IPS DF 4.7 (cell line): ENCODE measurements around the gene ABCC8.

Experiments
- DNase-seq: peaks from one replicate; pipeline ENCODE4 v3.0.0-alpha.2; 2013; ENCODE audit warnings: low spot score; ENCODE audit errors: extremely low read depth

Gene ABCC8

DNA sequence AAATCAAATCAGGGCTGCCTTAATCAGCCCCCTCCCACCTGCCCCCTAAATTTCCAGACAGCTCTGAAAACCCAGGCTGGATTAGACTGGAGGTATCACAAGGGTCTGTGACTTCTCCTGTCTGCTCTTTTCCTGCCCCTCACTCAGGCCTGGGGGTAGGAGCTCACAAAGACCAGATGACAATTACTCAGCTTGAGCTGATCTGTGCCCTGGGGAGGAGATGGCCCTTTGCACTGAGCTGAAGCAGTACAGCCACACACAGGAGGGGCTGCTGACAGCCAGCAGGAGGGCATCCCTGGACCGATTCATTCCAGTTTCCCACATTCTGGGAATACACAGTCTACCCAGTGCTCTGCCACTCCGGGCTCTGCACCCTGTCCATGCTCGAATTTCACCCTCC is 4.2 kb downstream of the ABCC8 start:
- DNase-seq: no peak

GRCh38 chr11:17471501-17471900 is 5.1 kb downstream of the ABCC8 start:
- no peak for DNase-seq

DNA sequence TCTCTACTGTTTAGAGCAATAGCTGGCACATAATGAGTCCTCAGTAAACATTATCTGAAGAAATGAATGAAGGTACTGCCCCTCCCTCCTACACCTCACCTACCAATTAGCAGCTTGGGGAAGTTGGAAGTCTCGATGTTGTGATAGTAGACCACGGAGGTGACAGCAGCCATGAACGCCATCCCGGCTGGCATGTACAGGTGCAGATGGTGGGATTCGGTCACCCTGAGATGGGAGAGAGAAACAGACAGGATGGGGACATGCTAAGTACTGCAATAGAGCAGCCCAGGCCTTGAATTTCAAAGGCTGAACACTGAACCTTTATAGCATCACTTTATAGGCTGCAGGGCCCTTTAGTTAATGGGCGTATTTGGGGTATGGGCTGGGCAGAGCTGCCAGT is 6.6 kb downstream of the ABCC8 start:
- no peak for DNase-seq

DNA sequence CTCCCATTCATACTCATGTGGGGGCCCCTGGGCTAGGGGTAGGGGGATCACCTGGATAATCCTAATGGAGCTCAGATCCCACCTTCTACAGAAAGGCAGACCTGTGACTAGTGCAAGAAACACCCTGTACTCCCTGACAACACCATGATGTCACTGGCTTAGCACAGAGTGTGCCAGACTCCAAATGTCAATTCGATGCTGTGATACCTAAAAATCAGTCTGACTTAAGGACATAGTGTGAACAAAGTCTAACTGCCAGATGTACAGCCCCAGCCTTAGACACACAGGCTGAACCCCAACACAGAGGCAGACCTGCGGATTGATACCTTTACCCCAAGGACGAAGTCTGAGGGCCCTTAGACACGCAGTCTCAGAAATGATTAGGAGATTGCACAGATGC is 8.5 kb downstream of the ABCC8 start:
- no peak for DNase-seq

DNA sequence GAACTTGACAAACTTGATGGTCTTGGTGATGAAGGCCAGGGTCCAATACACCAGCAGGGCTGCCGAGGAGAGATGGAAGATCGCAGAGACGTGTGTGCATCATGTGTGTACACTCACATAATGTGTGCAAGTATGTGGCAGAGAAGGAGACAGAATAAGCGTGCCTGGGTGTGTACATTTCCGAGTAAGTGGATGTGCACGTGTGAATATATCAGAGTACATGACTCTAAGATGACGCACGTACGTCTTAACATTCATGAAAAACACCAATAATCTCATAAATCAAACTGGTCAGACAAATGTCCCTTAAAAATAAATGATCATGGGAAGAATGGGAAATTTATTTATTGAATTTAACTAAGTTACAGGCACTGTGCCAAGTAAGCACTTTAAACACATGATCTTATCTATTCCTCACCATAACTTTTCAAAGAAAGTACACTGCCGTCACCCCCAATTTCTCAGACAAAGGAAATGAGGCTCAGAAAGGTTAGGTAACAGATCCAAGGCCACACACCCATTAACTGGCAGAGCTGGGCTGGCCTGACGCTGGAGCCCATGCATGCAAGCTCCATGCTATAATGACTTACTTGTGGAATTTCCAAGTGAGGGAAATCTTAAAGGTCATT is 13.0 kb downstream of the ABCC8 start:
- DNase-seq: no peak

DNA sequence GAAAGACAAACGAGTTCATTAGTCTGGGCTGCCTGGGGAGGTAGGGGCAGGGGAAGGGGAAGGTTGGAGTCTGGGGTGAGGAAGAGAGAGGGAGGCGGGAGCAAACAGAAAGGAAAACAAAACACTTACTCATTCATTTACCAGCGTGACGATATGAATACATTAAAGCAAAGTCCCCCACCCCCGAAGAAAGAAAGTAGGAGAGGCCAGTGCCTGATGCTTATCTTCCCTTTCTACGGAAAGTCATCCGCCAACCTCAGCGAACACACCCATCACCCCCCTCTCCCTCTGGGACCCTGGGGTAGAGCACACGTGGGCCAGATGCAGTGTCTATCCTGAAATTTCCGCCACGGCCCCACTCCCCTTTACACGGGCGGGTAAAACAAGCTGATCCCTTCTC is 13.7 kb downstream of the ABCC8 start:
- DNase-seq: no peak

- no peak for DNase-seq
Observed at GRCh38 chr11:17460406-17460805, 16.2 kb downstream of the ABCC8 start.

GRCh38 chr11:17459236-17459896 is 17.3 kb downstream of the ABCC8 start:
- no peak for DNase-seq

DNA sequence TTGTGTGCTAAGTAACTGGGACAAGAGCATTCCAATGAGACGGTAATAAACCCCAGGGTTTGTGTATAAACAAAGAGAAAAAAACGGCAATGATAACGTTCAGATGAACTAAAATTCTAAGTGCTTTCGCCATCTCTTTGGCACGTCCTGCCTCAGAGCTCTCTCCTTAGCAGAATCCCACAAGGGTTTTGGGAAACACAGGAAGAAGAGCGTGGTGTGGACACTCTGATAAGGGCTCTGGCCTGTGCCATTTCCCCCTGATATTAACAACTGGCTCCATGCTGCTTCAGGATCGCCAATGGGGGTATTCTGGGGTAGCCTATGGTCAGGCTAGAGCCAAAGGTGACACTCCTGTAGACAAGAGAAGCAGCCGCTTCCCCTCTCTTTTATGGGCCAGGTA is 18.4 kb downstream of the ABCC8 start:
- no peak for DNase-seq

GRCh38 chr11:17457396-17458173 is 19.1 kb downstream of the ABCC8 start:
- no peak for DNase-seq

DNA sequence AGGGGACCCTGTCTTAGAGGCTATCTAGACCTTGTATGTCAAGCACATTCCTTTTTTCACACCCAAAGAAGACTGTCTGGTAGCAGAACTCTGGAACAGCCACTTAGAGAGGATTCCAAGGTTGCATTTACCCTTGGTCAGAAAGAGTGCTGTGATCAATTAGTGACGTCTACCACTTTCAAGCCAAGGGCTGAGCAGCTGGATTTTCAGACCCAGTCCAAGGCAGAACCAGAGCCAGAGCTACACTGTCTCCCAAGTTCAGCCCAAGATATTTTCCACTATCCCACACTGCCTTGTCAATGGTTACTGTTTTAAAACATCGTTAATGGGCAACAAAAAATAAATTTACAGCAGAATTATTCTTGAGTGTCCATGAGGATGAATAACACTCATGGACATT is 24.0 kb downstream of the ABCC8 start:
- no peak for DNase-seq

- DNase-seq: no peak
Observed at GRCh38 chr11:17449158-17449557, 27.5 kb downstream of the ABCC8 start.

DNA sequence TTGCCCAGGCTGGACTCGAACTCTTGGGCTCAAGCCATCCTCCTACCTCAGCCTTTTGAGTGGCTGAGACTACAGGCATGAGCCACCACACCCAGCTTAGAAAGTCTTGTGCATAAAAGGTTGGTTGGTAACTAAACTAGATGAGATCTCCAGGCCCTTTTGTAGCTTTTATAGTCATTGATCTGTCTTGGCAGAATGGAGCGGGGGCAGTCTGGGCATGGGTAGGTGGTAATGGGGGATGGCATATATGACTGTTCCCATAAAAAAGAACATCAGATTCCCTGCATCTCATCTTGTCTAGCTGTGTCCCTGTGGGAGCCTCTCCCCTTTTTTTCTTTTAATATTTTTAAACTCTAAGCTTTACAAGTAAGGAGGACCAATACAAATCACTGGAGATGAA is 30.2 kb downstream of the ABCC8 start:
- DNase-seq: no peak

DNA sequence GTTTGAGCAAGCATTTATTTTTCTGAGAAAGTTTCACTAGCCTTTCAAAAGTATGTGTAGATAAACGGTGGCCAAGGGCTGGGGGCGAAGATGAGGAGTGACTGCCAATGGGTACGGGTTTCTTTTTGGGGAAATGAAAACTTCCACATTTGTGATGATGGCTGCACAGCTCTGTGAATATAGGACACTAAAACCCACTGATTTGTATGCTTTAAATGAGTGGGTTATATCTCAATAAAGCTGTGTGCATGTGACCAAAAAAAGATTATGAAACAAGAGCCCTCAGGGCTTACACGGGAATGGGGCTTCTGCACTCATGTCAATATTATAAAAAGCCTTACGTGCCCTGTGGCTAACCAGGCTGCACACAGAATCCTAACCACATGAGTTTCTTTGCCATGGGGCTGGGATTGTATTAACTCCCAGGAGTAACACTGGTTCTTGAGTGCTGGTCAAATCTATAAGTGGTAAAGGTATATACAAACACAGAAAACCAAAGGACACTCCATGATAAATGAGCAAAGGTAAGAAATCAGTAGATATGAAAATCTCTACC is 31.3 kb downstream of the ABCC8 start:
- DNase-seq: no peak

GRCh38 chr11:17443926-17444690 is 32.5 kb downstream of the ABCC8 start:
- no peak for DNase-seq

DNA sequence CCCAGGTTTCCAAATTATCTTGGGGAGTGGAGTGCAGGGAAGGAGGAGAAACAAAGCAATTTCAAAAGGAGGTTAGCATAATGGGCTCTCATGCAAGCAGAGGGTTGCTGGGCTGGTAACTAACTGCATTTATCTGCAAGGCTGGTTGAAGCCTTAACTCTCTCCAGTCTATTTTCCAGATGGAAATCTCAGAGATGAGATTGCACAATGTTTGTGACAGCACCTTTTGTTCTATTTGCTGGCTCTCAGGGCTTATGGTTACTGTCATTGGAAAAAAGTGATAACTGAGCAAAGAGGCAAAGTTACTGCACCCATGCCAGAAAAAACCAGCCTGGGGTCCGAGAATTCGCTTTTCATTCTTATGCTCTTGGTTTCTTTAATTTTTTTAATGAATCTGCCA is 33.2 kb downstream of the ABCC8 start:
- DNase-seq: no peak

- DNase-seq: no peak
Observed at GRCh38 chr11:17443000-17443399, 33.6 kb downstream of the ABCC8 start.

DNA sequence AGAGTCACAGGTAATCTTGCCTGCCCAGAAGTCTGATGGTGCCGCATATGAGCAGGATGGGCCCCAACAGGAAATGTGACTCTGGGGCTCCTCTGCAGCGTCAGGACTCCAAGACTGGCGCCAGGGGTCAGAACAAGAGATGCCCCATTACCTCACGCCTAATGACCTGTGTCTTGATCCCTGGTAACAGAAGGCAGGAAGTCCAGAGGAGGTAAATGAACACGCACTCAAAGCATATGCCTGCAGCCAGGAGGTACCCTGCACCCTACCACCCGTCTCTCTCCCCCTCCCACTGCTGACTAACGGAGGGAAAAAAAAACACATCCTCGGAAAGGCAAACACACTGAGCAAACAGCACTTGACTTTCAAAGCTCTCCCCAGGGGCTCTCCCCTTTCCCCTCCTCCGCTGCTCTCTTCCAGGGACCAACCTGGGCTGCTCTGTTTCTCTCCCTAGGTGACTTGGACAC is 37.3 kb downstream of the ABCC8 start:
- no peak for DNase-seq

DNA sequence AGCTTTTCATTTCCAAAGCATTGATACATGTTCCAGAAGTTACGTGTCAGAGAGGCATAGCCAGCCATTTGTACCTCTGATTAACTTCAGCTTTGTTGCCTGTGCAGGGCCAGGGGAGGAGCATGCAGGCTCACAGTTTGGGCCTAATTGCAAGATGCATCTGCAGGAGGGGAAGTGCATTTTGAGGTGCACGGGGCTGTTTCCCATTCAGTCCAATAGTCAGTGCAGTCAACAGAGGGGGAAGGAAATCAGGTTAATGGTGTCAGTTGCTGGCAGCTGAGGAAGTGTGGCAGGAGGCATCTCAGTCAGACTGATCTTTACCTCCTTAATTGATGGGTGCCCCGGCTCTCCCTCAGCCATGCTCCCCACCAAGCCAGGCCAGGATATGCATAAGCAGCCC is 39.3 kb downstream of the ABCC8 start:
- no peak for DNase-seq

DNA sequence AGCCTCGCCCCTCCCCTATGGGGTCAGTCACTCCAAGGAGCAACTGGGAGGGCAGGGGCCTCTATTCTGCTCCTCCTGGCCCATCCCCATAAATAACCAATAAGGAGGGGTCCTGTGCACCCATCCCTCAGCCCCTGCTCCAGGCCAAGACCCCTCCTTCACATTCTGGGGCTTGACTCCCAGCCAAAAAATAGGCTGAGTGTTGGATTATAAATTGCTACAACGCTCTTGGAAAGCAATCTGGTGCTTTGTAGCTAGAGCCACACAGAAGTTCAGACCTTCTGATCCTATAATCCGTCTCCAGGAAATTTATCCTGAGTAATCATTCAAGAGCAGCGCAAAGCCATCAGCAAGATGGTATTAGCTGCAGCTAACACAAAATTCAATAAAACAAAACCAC is 42.5 kb downstream of the ABCC8 start:
- no peak for DNase-seq

DNA sequence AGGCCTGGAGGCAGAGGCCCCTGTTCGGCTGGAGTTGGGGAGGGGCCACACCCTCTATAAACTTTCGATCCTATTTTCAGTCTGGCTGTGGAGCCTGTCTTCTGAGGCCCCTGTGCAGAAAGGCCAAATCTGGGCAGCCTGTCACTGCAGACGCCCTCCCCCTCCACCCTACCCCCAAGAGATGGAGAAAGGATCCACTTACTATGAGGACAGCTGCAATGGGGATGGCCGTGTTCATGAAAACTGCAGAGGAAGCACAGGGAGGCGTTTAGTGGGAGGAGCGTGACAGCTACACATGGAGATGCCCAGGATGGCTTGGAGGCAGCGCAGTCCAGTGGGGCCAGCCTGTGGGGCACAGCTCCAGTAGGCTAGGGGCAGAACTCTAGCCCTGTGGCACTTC is 44.6 kb downstream of the ABCC8 start:
- no peak for DNase-seq

- DNase-seq: no peak
Observed at GRCh38 chr11:17431139-17431538, 45.5 kb downstream of the ABCC8 start.
